ENCODE measurements around the gene TENM3.

Gene TENM3

GRCh38 chr4:182531555-182532162, 288.5 kb downstream of the TENM3 start:
- no peak for DNase-seq

- DNase-seq, result no peak
Measured at GRCh38 chr4:182532441-182532840, 289.2 kb downstream of the TENM3 start.

GRCh38 chr4:182533964-182534363, 290.8 kb downstream of the TENM3 start:
- no peak for DNase-seq

GRCh38 chr4:182536221-182536811, 293.1 kb downstream of the TENM3 start:
- DNase-seq, result no peak

GRCh38 chr4:182537031-182537795, 294.0 kb downstream of the TENM3 start:
- no peak for DNase-seq

- DNase-seq, result no peak
Measured at GRCh38 chr4:182538031-182538430, 294.8 kb downstream of the TENM3 start.

GRCh38 chr4:182540496-182540895, 297.3 kb downstream of the TENM3 start:
- no peak for DNase-seq

- DNase-seq, result no peak
Measured at GRCh38 chr4:182547435-182547834, 304.2 kb downstream of the TENM3 start.

GRCh38 chr4:182548156-182548555, 305.0 kb downstream of the TENM3 start:
- no peak for DNase-seq

GRCh38 chr4:182549356-182549755, 306.2 kb downstream of the TENM3 start:
- no peak for DNase-seq

- no peak for DNase-seq
Measured at GRCh38 chr4:182552948-182553347, 309.7 kb downstream of the TENM3 start.

GRCh38 chr4:182553653-182554052, 310.5 kb downstream of the TENM3 start:
- DNase-seq, result no peak

- DNase-seq, result no peak
Measured at GRCh38 chr4:182554736-182555135, 311.5 kb downstream of the TENM3 start.

GRCh38 chr4:182555997-182556418, 312.8 kb downstream of the TENM3 start:
- peak in 1 of 2 experiments; percentile 3 for DNase-seq

- DNase-seq, result no peak
Measured at GRCh38 chr4:182556580-182556979, 313.4 kb downstream of the TENM3 start.

- DNase-seq, result peak; percentile 42 to 52
Measured at GRCh38 chr4:182560358-182560757, 317.2 kb downstream of the TENM3 start.

- DNase-seq, result no peak
Measured at GRCh38 chr4:182562350-182562749, 319.1 kb downstream of the TENM3 start.

- no peak for DNase-seq
Measured at GRCh38 chr4:182564724-182565369, 321.6 kb downstream of the TENM3 start.

- no peak for DNase-seq
Measured at GRCh38 chr4:182567119-182567518, 323.9 kb downstream of the TENM3 start.

GRCh38 chr4:182569561-182569960, 326.4 kb downstream of the TENM3 start:
- DNase-seq, result no peak

GRCh38 chr4:182574706-182575105, 331.5 kb downstream of the TENM3 start:
- no peak for DNase-seq

- no peak for DNase-seq
Measured at GRCh38 chr4:182575225-182575624, 332.0 kb downstream of the TENM3 start.

- DNase-seq, result no peak
Measured at GRCh38 chr4:182576601-182577289, 333.5 kb downstream of the TENM3 start.

Measured in NCI-H2081 (cell line).